SK-N-SH treated with all-trans-retinoic acid at 6 μM for 48 hours (cell line): ENCODE measurements around the gene MARCHF11.

Experiments used
- ATAC-seq: fragments of 200-7000 bp; cut with Tn5 transposase; 3 replicates; pipeline ENCODE4 v1.9.1; 2020; ENCODE audit warnings: mild to moderate bottlenecking, moderate library complexity
- ARNTL ChIP-seq: fragments of 450-650 bp; formaldehyde crosslinking; IDR thresholded peaks from 2 replicates; pipeline ENCODE4 v1.5.0; 2020; ENCODE audit warnings: low read depth, mild to moderate bottlenecking, moderate library complexity, borderline replicate concordance
- BACH2 ChIP-seq: fragments of 250-450 bp; sonication (Bioruptor Pico); IDR thresholded peaks from 2 replicates; pipeline ENCODE4 v1.9.0; 2021; ENCODE audit warnings: mild to moderate bottlenecking, borderline replicate concordance
- CSDC2 ChIP-seq: fragments of 250-450 bp; sonication (Bioruptor Pico); IDR thresholded peaks from 2 replicates; pipeline ENCODE4 v1.5.0; 2020; ENCODE audit warnings: mild to moderate bottlenecking, moderate library complexity
- ESRRG ChIP-seq: fragments of 250-450 bp; sonication (Bioruptor Pico); IDR thresholded peaks from 2 replicates; pipeline ENCODE4 v1.6.1; 2021; ENCODE audit warnings: mild to moderate bottlenecking
- GLIS3 ChIP-seq: fragments of 250-450 bp; sonication (Bioruptor Pico); IDR thresholded peaks from 2 replicates; pipeline ENCODE4 v1.5.0; 2020; ENCODE audit warnings: mild to moderate bottlenecking, moderate library complexity
- ISL1 ChIP-seq: fragments of 250-450 bp; sonication (Bioruptor Pico); IDR thresholded peaks from 2 replicates; pipeline ENCODE4 v2.1.2; 2022; ENCODE audit warnings: mild to moderate bottlenecking, moderate library complexity
- OSR1 ChIP-seq: fragments of 250-450 bp; sonication (Bioruptor Pico); IDR thresholded peaks from 2 replicates; pipeline ENCODE4 v1.8.0; 2022; ENCODE audit warnings: moderate library complexity, mild to moderate bottlenecking, inconsistent platforms
- RARB ChIP-seq: fragments of 250-450 bp; sonication (Bioruptor Pico); IDR thresholded peaks from 2 replicates; pipeline ENCODE4 v1.8.0; 2021; ENCODE audit warnings: mild to moderate bottlenecking, moderate library complexity
- SNAI2 ChIP-seq: fragments of 250-450 bp; sonication (Bioruptor Pico); IDR thresholded peaks from 2 replicates; pipeline ENCODE4 v1.5.0; 2020; ENCODE audit warnings: mild to moderate bottlenecking, moderate library complexity
- TCF4 ChIP-seq: fragments of 250-450 bp; sonication (Bioruptor Pico); IDR thresholded peaks from 2 replicates; pipeline ENCODE4 v1.8.0; 2021; ENCODE audit warnings: mild to moderate bottlenecking, moderate library complexity, borderline replicate concordance
- TOX ChIP-seq: fragments of 250-450 bp; sonication (Bioruptor Pico); IDR thresholded peaks from 2 replicates; pipeline ENCODE4 v1.8.0; 2021; ENCODE audit warnings: mild to moderate bottlenecking, moderate library complexity, borderline replicate concordance
- ZC3H10 ChIP-seq: fragments of 250-450 bp; sonication (Bioruptor Pico); IDR thresholded peaks from 2 replicates; pipeline ENCODE4 v1.5.1; 2021; ENCODE audit warnings: mild to moderate bottlenecking, moderate library complexity
- ZFP3 ChIP-seq: fragments of 250-450 bp; sonication (Bioruptor Pico); IDR thresholded peaks from 2 replicates; pipeline ENCODE4 v1.5.0; 2020; ENCODE audit warnings: mild to moderate bottlenecking, moderate library complexity
- ZFP30 ChIP-seq: fragments of 450-650 bp; formaldehyde crosslinking; IDR thresholded peaks from 2 replicates; pipeline ENCODE4 v1.5.0; 2022; ENCODE audit warnings: mild to moderate bottlenecking, moderate library complexity
- ZNF565 ChIP-seq: fragments of 450-650 bp; formaldehyde crosslinking; conservative IDR thresholded peaks from 2 replicates; pipeline ENCODE4 v1.5.0; 2020; ENCODE audit warnings: low read depth, mild to moderate bottlenecking, moderate library complexity
- ZNF70 ChIP-seq: fragments of 450-650 bp; formaldehyde crosslinking; IDR thresholded peaks from 2 replicates; pipeline ENCODE4 v1.5.0; 2020; ENCODE audit warnings: mild to moderate bottlenecking, moderate library complexity
- ZNF8 ChIP-seq: fragments of 450-650 bp; formaldehyde crosslinking; IDR thresholded peaks from 2 replicates; pipeline ENCODE4 v1.5.0; 2020; ENCODE audit warnings: mild to moderate bottlenecking, moderate library complexity
- TF ChIP-seq, protein P1 (sequence below): fragments of 250-450 bp; sonication (Bioruptor Pico); IDR thresholded peaks from 2 replicates; pipeline ENCODE4 v1.8.0; 2021; ENCODE audit warnings: low read depth, mild to moderate bottlenecking, moderate library complexity, borderline replicate concordance
- TF ChIP-seq, protein P2 (sequence below): fragments of 250-450 bp; sonication (Bioruptor Pico); IDR thresholded peaks from 2 replicates; pipeline ENCODE4 v1.5.1; 2020; ENCODE audit warnings: low read depth, mild to moderate bottlenecking, moderate library complexity
- TF ChIP-seq, protein P3 (sequence below): fragments of 250-450 bp; sonication (Bioruptor Pico); IDR thresholded peaks from 2 replicates; pipeline ENCODE4 v1.5.0; 2020; ENCODE audit warnings: mild to moderate bottlenecking, moderate library complexity
- TF ChIP-seq, protein P4 (sequence below): fragments of 250-450 bp; sonication (Bioruptor Pico); IDR thresholded peaks from 2 replicates; pipeline ENCODE4 v1.5.1; 2021; ENCODE audit warnings: mild to moderate bottlenecking, moderate library complexity

The MARCHF11 gene

DNA sequence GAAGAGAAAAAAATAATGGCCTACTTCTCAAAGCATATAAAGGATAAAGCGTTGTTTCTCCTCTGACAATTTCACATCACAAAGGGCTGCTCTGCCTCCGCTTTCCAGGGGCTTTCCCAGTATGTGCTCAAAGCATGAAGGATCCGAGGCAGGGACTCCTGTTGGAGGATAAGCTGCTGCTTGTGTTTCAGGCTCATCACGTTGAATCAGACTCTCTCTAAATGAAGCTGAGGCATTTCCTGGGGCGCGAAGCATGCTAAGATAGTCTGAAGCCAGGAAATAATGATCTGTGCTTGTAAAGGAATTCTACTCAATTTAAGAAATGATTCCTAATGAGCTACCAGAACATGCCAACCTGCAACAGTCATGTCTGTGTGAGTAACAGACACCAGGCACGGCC, 97.5 kb downstream of the MARCHF11 start (continued):
- TF ChIP-seq, protein P1, sequence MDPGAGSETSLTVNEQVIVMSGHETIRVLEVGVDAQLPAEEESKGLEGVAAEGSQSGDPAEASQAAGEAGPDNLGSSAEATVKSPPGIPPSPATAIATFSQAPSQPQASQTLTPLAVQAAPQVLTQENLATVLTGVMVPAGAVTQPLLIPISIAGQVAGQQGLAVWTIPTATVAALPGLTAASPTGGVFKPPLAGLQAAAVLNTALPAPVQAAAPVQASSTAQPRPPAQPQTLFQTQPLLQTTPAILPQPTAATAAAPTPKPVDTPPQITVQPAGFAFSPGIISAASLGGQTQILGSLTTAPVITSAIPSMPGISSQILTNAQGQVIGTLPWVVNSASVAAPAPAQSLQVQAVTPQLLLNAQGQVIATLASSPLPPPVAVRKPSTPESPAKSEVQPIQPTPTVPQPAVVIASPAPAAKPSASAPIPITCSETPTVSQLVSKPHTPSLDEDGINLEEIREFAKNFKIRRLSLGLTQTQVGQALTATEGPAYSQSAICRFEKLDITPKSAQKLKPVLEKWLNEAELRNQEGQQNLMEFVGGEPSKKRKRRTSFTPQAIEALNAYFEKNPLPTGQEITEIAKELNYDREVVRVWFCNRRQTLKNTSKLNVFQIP (CRISPR knock-in tag) = no peak
- TF ChIP-seq, protein P2, sequence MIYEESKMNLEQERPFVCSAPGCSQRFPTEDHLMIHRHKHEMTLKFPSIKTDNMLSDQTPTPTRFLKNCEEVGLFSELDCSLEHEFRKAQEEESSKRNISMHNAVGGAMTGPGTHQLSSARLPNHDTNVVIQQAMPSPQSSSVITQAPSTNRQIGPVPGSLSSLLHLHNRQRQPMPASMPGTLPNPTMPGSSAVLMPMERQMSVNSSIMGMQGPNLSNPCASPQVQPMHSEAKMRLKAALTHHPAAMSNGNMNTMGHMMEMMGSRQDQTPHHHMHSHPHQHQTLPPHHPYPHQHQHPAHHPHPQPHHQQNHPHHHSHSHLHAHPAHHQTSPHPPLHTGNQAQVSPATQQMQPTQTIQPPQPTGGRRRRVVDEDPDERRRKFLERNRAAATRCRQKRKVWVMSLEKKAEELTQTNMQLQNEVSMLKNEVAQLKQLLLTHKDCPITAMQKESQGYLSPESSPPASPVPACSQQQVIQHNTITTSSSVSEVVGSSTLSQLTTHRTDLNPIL (CRISPR knock-in tag) = no peak
- TF ChIP-seq, all 23 proteins: peak for 0

DNA sequence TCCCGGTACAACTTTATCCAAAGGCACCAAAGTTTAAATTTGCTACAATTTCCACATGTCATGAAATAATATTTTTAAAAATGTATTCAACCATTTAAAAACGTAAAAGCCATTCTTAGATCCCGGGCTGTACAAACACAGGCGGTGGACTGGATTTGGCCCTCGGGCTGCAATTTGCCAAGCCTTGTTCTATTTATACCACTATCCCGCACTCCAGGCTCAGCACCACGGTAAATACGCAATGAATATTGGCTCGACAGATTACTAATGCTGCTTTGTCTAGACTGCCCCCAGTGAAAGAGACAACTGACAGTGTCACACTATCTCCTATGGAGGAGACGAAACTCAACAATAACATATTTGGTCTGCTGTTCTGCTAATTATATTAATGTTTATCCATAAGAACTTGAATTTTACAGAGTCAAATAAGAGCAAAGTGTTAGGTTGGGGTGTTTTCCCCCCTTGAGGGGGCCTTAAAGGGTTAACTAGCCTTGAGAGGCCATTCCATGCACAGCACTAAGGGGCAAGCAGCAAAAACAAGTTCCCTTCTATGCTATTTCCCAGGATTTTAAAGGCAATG, 98.1 kb downstream of the MARCHF11 start:
- TF ChIP-seq OSR1 (CRISPR knock-in tag) (no peak), ARNTL (CRISPR knock-in tag) (no peak), ZNF8 (CRISPR knock-in tag) (no peak), ISL1 (CRISPR knock-in tag) (no peak)
- ATAC-seq = no peak

DNA sequence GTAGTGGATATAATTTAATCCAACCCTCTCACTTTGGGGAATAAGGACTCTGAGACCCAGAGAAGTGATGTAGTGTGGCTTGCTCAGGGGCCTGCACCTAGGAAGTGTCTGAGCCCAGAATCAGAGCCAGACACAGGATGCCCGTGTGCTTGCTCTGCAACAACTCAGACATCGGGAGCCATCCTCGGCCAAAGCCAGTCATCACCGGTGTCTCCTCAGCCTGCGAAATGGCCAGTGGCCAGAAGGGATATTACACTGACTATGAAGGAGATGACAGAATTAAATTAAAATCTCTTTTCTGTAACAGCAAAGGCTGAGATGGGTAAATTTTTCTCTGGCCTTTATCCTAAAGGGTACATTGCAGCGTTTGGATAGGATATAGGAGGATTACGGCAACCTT, 102.9 kb downstream of the MARCHF11 start:
- peak; percentile 44; the same call in 2 of the 3 replicates for ATAC-seq
- TF ChIP-seq, protein P3, sequence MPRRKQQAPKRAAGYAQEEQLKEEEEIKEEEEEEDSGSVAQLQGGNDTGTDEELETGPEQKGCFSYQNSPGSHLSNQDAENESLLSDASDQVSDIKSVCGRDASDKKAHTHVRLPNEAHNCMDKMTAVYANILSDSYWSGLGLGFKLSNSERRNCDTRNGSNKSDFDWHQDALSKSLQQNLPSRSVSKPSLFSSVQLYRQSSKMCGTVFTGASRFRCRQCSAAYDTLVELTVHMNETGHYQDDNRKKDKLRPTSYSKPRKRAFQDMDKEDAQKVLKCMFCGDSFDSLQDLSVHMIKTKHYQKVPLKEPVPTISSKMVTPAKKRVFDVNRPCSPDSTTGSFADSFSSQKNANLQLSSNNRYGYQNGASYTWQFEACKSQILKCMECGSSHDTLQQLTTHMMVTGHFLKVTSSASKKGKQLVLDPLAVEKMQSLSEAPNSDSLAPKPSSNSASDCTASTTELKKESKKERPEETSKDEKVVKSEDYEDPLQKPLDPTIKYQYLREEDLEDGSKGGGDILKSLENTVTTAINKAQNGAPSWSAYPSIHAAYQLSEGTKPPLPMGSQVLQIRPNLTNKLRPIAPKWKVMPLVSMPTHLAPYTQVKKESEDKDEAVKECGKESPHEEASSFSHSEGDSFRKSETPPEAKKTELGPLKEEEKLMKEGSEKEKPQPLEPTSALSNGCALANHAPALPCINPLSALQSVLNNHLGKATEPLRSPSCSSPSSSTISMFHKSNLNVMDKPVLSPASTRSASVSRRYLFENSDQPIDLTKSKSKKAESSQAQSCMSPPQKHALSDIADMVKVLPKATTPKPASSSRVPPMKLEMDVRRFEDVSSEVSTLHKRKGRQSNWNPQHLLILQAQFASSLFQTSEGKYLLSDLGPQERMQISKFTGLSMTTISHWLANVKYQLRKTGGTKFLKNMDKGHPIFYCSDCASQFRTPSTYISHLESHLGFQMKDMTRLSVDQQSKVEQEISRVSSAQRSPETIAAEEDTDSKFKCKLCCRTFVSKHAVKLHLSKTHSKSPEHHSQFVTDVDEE = no peak
- TF ChIP-seq ZFP30 (no peak), GLIS3 (CRISPR knock-in tag) (no peak), ISL1 (CRISPR knock-in tag) (peak; percentile 14; the same call in 1 of the 2 replicates), ZNF70 (CRISPR knock-in tag) (0 out of 2 replicates have a peak, but pooled peaks have one; percentile 11)
- TF ChIP-seq, all 23 proteins: peak for 2

DNA sequence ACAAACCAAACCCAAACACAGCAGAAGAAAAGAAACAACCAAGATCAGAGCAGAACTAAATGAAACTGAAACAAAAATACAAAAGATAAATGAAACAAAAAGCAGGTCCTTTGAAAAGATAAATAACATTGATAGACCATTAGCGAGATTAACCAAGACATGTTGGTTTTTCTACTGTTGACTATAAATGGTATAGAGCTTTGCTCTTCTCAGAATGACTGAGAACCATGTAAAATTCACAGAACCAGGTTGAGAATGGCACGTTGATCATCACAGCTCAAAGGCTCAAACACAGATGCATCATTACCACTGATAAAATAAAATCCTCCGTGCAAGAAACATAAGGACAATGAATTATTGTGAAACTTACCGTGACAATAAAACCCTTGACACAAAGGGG, 105.2 kb downstream of the MARCHF11 start:
- TF ChIP-seq ZNF8 (CRISPR knock-in tag) = no peak
- TF ChIP-seq ZC3H10 (CRISPR knock-in tag) = no peak
- TF ChIP-seq ZFP3 (CRISPR knock-in tag) = no peak
- no peak for TF ChIP-seq RARB (CRISPR knock-in tag)
- TF ChIP-seq SNAI2 (CRISPR knock-in tag) = no peak
- no peak for TF ChIP-seq ZNF70 (CRISPR knock-in tag)
- TF ChIP-seq, protein P2 (CRISPR knock-in tag) = no peak
- TF ChIP-seq TOX = no peak
- no peak for ATAC-seq

DNA sequence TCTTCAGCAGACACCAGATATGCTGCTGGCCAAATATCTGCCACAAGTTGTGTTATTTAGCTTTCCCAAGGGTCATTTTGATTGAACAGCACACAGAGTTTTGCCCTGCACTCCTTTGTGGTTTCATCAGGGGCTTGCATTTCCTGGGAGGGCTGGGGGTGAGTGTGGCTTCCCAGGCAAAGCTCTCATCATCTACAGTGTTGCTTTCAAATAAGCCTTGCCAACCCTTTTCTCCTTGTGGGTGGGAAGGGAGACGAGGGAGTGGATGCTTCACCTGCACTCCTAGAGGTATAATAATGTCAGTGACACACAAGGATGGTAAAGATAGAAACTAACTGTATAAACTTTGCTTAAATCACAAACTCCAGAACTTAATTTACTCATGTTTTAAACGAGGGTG, 107.0 kb downstream of the MARCHF11 start:
- ATAC-seq = no peak
- TF ChIP-seq BACH2 = no peak
- TF ChIP-seq, protein P1 (CRISPR knock-in tag) = no peak
- TF ChIP-seq TOX = no peak
- no peak for TF ChIP-seq TCF4 (CRISPR knock-in tag)
- TF ChIP-seq OSR1 (CRISPR knock-in tag) = no peak
- TF ChIP-seq GLIS3 (CRISPR knock-in tag) = no peak
- no peak for TF ChIP-seq ZFP3 (CRISPR knock-in tag)
- TF ChIP-seq, protein P4, sequence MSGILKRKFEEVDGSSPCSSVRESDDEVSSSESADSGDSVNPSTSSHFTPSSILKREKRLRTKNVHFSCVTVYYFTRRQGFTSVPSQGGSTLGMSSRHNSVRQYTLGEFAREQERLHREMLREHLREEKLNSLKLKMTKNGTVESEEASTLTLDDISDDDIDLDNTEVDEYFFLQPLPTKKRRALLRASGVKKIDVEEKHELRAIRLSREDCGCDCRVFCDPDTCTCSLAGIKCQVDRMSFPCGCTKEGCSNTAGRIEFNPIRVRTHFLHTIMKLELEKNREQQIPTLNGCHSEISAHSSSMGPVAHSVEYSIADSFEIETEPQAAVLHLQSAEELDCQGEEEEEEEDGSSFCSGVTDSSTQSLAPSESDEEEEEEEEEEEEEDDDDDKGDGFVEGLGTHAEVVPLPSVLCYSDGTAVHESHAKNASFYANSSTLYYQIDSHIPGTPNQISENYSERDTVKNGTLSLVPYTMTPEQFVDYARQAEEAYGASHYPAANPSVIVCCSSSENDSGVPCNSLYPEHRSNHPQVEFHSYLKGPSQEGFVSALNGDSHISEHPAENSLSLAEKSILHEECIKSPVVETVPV (CRISPR knock-in tag) = no peak
- no peak for TF ChIP-seq ISL1 (CRISPR knock-in tag)
- no peak for TF ChIP-seq RARB (CRISPR knock-in tag)
- TF ChIP-seq ZNF565 = no peak
- TF ChIP-seq, protein P3 = no peak
- TF ChIP-seq ESRRG (CRISPR knock-in tag) = no peak
- no peak for TF ChIP-seq CSDC2
